ENCODE measurements around the gene ZNF646.
A peak's percentile ranks its signal among the peaks of the same experiment; 100 is the strongest.

The ZNF646 gene

GRCh38 chr16:31113121-31114120 is 39.2 kb downstream of the ZNF646 start:
- H3K27ac Mint-ChIP-seq = peak overlapping the region; percentile 65
- no peak overlapping the region for H3K4me3 Mint-ChIP-seq
- no peaks in the 10 kb centered on the region for H3K9me3 Mint-ChIP-seq
- no peaks in the 10 kb centered on the region for H3K27me3 Mint-ChIP-seq (ENCODE audit: low read depth)
- peaks cover 14% of the 10 kb centered on the region for H3K4me1 Mint-ChIP-seq (ENCODE audit: low read depth)
- peaks cover 9% of the 10 kb centered on the region for H3K36me3 Mint-ChIP-seq (ENCODE audit: low read depth)

GRCh38 chr16:31114468-31114867 is 40.2 kb downstream of the ZNF646 start:
- H3K9me3 Mint-ChIP-seq = no peaks in the 10 kb centered on the region
- peaks cover 9% of the 10 kb centered on the region for H3K36me3 Mint-ChIP-seq (ENCODE audit: low read depth)
- H3K27ac Mint-ChIP-seq = no peak overlapping the region
- H3K27me3 Mint-ChIP-seq (ENCODE audit: low read depth) = no peaks in the 10 kb centered on the region
- no peak overlapping the region for H3K4me3 Mint-ChIP-seq
- peaks cover 18% of the 10 kb centered on the region for H3K4me1 Mint-ChIP-seq (ENCODE audit: low read depth)

- H3K9me3 Mint-ChIP-seq = no peaks in the 10 kb centered on the region
- peak within 1 kb of the TSS; percentile 86 for H3K27ac Mint-ChIP-seq
- peaks cover 16% of the 10 kb centered on the region for H3K4me1 Mint-ChIP-seq (ENCODE audit: low read depth)
- peaks cover 20% of the 10 kb centered on the region for H3K36me3 Mint-ChIP-seq (ENCODE audit: low read depth)
- H3K4me3 Mint-ChIP-seq = peak within 1 kb of the TSS; percentile 87
- no peaks in the 10 kb centered on the region for H3K27me3 Mint-ChIP-seq (ENCODE audit: low read depth)
Measured at GRCh38 chr16:31117384-31118222, 43.4 kb downstream of the ZNF646 start, which contains the start of gene KAT8. KAT8 (plus strand) TSS chr16:31117664; CDS start chr16:31117682, 18 bp downstream.

- Mint-ChIP-seq H3K27ac (peak overlapping the region; percentile 78), H3K4me1 (ENCODE audit: low read depth) (peaks cover 16% of the 10 kb centered on the region), H3K9me3 (no peaks in the 10 kb centered on the region)
Measured at GRCh38 chr16:31118223-31119155, 44.3 kb downstream of the ZNF646 start.

GRCh38 chr16:31120129-31120528 is 45.9 kb downstream of the ZNF646 start:
- H3K4me1 Mint-ChIP-seq (ENCODE audit: low read depth) = peaks cover 13% of the 10 kb centered on the region
- H3K27ac Mint-ChIP-seq = no peak overlapping the region
- H3K4me3 Mint-ChIP-seq = no peak overlapping the region
- peaks cover 19% of the 10 kb centered on the region for H3K36me3 Mint-ChIP-seq (ENCODE audit: low read depth)
- H3K27me3 Mint-ChIP-seq (ENCODE audit: low read depth) = no peaks in the 10 kb centered on the region
- no peaks in the 10 kb centered on the region for H3K9me3 Mint-ChIP-seq

More at GRCh38 chr16:31118223-31119155, 44.3 kb downstream of the ZNF646 start:
- Mint-ChIP-seq H3K27me3 (ENCODE audit: low read depth) (no peaks in the 10 kb centered on the region), H3K36me3 (ENCODE audit: low read depth) (peaks cover 20% of the 10 kb centered on the region), H3K4me3 (peak overlapping the region; percentile 87)

- Mint-ChIP-seq H3K4me3 (no peak overlapping the region), H3K27me3 (ENCODE audit: low read depth) (no peaks in the 10 kb centered on the region), H3K36me3 (ENCODE audit: low read depth) (peaks cover 22% of the 10 kb centered on the region), H3K4me1 (ENCODE audit: low read depth) (peaks cover 5% of the 10 kb centered on the region), H3K27ac (peak overlapping the region; percentile 24), H3K9me3 (no peaks in the 10 kb centered on the region)
Measured at GRCh38 chr16:31125844-31126243, 51.6 kb downstream of the ZNF646 start.

DNA sequence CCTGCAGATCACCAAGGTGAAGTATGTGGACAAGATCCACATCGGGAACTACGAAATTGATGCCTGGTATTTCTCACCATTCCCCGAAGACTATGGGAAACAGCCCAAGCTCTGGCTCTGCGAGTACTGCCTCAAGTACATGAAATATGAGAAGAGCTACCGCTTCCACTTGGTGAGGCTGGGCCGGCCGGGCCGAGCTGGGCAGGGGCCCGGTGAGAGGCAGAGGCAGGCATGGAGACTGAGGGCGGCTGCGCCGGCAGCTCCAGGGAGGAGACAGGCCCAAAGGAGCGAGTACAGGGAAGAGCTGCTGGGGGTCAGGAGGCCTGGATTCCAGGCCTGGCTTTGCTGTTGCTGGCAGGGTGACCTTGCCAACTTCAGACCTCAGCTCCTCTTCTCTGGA is 53.0 kb downstream of the ZNF646 start:
- Mint-ChIP-seq H3K36me3 (ENCODE audit: low read depth) (peaks cover 20% of the 10 kb centered on the region), H3K27me3 (ENCODE audit: low read depth) (no peaks in the 10 kb centered on the region), H3K27ac (no peak overlapping the region), H3K4me1 (ENCODE audit: low read depth) (peaks cover 5% of the 10 kb centered on the region), H3K9me3 (no peaks in the 10 kb centered on the region), H3K4me3 (no peak overlapping the region)

DNA sequence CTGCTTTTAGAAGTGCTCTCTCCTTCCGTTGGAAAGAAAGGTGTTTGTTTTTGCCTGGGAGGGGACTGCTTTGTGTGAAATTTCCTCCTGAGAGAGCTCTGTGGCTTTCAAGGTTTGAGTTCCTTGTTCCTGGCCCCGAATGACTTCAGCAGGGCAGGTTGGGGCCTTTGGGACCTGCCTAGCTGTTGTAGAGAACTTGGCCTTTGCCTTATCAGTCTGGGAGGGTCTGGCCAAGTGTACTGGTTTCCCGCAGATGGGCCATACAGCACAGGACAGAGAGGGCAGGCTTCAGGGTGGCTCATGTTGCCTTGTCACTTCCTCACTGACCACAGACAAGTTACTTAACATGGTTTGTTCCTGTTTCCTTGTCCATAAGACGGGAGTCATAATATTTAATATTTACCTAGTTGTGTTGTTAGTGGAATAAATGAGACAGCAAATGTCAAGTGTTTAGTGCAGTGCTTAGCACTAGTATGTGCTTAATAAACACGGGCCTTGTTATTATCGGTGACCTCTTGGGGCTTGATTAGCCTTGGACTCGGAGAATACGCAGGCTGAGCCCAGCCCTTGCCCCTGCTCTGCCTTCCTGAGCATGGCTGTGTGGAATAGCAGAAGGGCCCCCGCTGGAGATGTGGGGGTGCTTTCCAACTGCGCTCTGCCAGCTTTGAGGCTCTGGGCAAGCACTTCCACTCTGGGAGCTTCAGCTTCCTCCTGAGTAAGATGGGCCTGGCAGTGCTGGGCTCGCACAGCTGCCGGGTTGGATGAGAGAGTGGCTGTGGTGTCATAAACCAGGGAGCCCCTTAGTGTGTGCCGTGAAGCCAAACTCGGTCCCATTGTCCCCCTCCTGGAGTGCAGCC is 54.7 kb downstream of the ZNF646 start:
- Mint-ChIP-seq H3K4me3 (no peak overlapping the region), H3K36me3 (ENCODE audit: low read depth) (peaks cover 19% of the 10 kb centered on the region), H3K9me3 (no peaks in the 10 kb centered on the region), H3K4me1 (ENCODE audit: low read depth) (peaks cover 5% of the 10 kb centered on the region), H3K27me3 (ENCODE audit: low read depth) (no peaks in the 10 kb centered on the region), H3K27ac (peak overlapping the region; percentile 68)

GRCh38 chr16:31129568-31130335 is 55.5 kb downstream of the ZNF646 start:
- Mint-ChIP-seq H3K36me3 (ENCODE audit: low read depth) (peaks cover 19% of the 10 kb centered on the region), H3K27ac (no peak overlapping the region), H3K9me3 (no peaks in the 10 kb centered on the region), H3K4me1 (ENCODE audit: low read depth) (peaks cover 5% of the 10 kb centered on the region), H3K27me3 (ENCODE audit: low read depth) (no peaks in the 10 kb centered on the region), H3K4me3 (no peak overlapping the region)

DNA sequence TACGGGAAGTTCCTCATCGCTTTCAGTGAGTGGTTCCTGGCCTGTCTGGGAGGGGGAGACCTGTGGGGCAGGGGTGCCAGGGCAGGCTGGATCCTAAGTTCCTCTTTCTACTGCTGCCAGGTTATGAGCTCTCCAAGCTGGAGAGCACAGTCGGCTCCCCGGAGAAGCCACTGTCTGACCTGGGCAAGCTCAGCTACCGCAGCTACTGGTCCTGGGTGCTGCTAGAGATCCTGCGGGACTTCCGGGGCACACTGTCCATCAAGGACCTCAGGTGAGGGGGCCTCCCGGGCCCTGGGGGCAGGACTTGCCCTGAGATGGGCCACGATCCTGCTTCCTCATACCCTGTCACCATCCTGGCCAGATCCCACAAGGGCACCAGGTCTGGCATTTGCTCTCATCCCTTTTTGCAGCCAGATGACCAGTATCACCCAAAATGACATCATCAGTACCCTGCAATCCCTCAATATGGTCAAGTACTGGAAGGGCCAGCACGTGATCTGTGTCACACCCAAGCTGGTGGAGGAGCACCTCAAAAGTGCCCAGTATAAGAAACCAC is 56.2 kb downstream of the ZNF646 start:
- peaks cover 19% of the 10 kb centered on the region for H3K36me3 Mint-ChIP-seq (ENCODE audit: low read depth)

GRCh38 chr16:31130899-31131298 is 56.7 kb downstream of the ZNF646 start:
- H3K36me3 Mint-ChIP-seq (ENCODE audit: low read depth) = peaks cover 17% of the 10 kb centered on the region
- no peaks in the 10 kb centered on the region for H3K27me3 Mint-ChIP-seq (ENCODE audit: low read depth)
- no peaks in the 10 kb centered on the region for H3K9me3 Mint-ChIP-seq
- H3K4me1 Mint-ChIP-seq (ENCODE audit: low read depth) = peaks cover 5% of the 10 kb centered on the region
- no peak overlapping the region for H3K27ac Mint-ChIP-seq
- no peak overlapping the region for H3K4me3 Mint-ChIP-seq

More for the DNA sequence above, 56.2 kb downstream of the ZNF646 start:
- Mint-ChIP-seq H3K27ac (no peak overlapping the region), H3K9me3 (no peaks in the 10 kb centered on the region), H3K4me1 (ENCODE audit: low read depth) (peaks cover 5% of the 10 kb centered on the region), H3K4me3 (no peak overlapping the region), H3K27me3 (ENCODE audit: low read depth) (no peaks in the 10 kb centered on the region)

- Mint-ChIP-seq H3K4me1 (ENCODE audit: low read depth) (peaks cover 5% of the 10 kb centered on the region), H3K36me3 (ENCODE audit: low read depth) (peaks cover 12% of the 10 kb centered on the region), H3K27ac (no peak overlapping the region), H3K9me3 (no peaks in the 10 kb centered on the region), H3K27me3 (ENCODE audit: low read depth) (no peaks in the 10 kb centered on the region), H3K4me3 (no peak overlapping the region)
Measured at GRCh38 chr16:31131416-31131815, 57.2 kb downstream of the ZNF646 start.

Measured in T-helper 1 cell treated with Interleukin-12 subunit alpha and Interleukin-12 subunit beta and Interleukin-4 antibody, amounts not matched to agents 30 μg/mL and 1 μg/mL, for 36 hours (primary cell).